ENCODE measurements around the gene SASS6. TPM values are rescaled to one million over a fixed set of nuclear protein-coding genes. Genes with fewer than 3 reads are reported as not detected.

Gene SASS6
- total and polyA plus RNA-seq, 9 of the 15 experiments (the other 6 are each of a cell fraction or from before 2014, with no cell fraction given) = 11.6 to 34.1 (median 18.0) TPM

- TF ChIP-seq, protein P1, sequence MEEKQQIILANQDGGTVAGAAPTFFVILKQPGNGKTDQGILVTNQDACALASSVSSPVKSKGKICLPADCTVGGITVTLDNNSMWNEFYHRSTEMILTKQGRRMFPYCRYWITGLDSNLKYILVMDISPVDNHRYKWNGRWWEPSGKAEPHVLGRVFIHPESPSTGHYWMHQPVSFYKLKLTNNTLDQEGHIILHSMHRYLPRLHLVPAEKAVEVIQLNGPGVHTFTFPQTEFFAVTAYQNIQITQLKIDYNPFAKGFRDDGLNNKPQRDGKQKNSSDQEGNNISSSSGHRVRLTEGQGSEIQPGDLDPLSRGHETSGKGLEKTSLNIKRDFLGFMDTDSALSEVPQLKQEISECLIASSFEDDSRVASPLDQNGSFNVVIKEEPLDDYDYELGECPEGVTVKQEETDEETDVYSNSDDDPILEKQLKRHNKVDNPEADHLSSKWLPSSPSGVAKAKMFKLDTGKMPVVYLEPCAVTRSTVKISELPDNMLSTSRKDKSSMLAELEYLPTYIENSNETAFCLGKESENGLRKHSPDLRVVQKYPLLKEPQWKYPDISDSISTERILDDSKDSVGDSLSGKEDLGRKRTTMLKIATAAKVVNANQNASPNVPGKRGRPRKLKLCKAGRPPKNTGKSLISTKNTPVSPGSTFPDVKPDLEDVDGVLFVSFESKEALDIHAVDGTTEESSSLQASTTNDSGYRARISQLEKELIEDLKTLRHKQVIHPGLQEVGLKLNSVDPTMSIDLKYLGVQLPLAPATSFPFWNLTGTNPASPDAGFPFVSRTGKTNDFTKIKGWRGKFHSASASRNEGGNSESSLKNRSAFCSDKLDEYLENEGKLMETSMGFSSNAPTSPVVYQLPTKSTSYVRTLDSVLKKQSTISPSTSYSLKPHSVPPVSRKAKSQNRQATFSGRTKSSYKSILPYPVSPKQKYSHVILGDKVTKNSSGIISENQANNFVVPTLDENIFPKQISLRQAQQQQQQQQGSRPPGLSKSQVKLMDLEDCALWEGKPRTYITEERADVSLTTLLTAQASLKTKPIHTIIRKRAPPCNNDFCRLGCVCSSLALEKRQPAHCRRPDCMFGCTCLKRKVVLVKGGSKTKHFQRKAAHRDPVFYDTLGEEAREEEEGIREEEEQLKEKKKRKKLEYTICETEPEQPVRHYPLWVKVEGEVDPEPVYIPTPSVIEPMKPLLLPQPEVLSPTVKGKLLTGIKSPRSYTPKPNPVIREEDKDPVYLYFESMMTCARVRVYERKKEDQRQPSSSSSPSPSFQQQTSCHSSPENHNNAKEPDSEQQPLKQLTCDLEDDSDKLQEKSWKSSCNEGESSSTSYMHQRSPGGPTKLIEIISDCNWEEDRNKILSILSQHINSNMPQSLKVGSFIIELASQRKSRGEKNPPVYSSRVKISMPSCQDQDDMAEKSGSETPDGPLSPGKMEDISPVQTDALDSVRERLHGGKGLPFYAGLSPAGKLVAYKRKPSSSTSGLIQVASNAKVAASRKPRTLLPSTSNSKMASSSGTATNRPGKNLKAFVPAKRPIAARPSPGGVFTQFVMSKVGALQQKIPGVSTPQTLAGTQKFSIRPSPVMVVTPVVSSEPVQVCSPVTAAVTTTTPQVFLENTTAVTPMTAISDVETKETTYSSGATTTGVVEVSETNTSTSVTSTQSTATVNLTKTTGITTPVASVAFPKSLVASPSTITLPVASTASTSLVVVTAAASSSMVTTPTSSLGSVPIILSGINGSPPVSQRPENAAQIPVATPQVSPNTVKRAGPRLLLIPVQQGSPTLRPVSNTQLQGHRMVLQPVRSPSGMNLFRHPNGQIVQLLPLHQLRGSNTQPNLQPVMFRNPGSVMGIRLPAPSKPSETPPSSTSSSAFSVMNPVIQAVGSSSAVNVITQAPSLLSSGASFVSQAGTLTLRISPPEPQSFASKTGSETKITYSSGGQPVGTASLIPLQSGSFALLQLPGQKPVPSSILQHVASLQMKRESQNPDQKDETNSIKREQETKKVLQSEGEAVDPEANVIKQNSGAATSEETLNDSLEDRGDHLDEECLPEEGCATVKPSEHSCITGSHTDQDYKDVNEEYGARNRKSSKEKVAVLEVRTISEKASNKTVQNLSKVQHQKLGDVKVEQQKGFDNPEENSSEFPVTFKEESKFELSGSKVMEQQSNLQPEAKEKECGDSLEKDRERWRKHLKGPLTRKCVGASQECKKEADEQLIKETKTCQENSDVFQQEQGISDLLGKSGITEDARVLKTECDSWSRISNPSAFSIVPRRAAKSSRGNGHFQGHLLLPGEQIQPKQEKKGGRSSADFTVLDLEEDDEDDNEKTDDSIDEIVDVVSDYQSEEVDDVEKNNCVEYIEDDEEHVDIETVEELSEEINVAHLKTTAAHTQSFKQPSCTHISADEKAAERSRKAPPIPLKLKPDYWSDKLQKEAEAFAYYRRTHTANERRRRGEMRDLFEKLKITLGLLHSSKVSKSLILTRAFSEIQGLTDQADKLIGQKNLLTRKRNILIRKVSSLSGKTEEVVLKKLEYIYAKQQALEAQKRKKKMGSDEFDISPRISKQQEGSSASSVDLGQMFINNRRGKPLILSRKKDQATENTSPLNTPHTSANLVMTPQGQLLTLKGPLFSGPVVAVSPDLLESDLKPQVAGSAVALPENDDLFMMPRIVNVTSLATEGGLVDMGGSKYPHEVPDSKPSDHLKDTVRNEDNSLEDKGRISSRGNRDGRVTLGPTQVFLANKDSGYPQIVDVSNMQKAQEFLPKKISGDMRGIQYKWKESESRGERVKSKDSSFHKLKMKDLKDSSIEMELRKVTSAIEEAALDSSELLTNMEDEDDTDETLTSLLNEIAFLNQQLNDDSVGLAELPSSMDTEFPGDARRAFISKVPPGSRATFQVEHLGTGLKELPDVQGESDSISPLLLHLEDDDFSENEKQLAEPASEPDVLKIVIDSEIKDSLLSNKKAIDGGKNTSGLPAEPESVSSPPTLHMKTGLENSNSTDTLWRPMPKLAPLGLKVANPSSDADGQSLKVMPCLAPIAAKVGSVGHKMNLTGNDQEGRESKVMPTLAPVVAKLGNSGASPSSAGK (IDR thresholded peaks at IDR 0.05) = 0 out of 2 replicates have a peak, but pooled peaks have one; percentile 20
- TF ChIP-seq GTF3C2 (IDR thresholded peaks at IDR 0.05; ENCODE audit: borderline replicate concordance, extremely low read depth, insufficient read length) (no peak), SREBF1 (IDR thresholded peaks at IDR 0.05; ENCODE audit: borderline replicate concordance, low read depth, low read length) (no peak), KDM1A (IDR thresholded peaks at IDR 0.05) (no peak), MCM5 (IDR thresholded peaks at IDR 0.05; ENCODE audit: low read depth) (no peak), TBP (optimal IDR thresholded peaks at IDR 0.05; ENCODE audit: low read depth, low read length) (no peak), MYC (IDR thresholded peaks at IDR 0.05; ENCODE audit: low read depth, low read length) (no peak), MYC (CRISPR knock-in tag; IDR thresholded peaks at IDR 0.05; ENCODE audit: borderline replicate concordance, low read depth) (no peak), CBX5 (IDR thresholded peaks at IDR 0.05; ENCODE audit: borderline replicate concordance, low read depth) (0 out of 2 replicates have a peak, but pooled peaks have one; percentile 14)
- TF ChIP-seq, protein P2, sequence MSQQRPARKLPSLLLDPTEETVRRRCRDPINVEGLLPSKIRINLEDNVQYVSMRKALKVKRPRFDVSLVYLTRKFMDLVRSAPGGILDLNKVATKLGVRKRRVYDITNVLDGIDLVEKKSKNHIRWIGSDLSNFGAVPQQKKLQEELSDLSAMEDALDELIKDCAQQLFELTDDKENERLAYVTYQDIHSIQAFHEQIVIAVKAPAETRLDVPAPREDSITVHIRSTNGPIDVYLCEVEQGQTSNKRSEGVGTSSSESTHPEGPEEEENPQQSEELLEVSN (IDR thresholded peaks at IDR 0.05; ENCODE audit: borderline replicate concordance in 1 of 2, extremely low read depth in 1 of 2, insufficient read depth in 1 of 2, insufficient read length in 1 of 2, low read depth in 1 of 2, low read length in 1 of 2, poor library complexity in 1 of 2, severe bottlenecking in 1 of 2) = no peak
Measured at GRCh38 chr1:100036718-100037655, 95.7 kb downstream of the SASS6 start (continued).

Measured in K562 (cell line).